Measurements from ENCODE around the gene EXOSC1. TPM values are rescaled to one million over a fixed set of nuclear protein-coding genes. Genes with fewer than 3 reads are reported as not detected.

Gene EXOSC1
- polyA plus RNA-seq, 2 donors = 28.8 to 32.4 TPM

- Histone ChIP-seq H3K27me3 (ENCODE audit: control insufficient read depth in 1 of 2, insufficient read depth in 2 of 2, low read length in 2 of 2) (no peaks in the 10 kb centered on the region), H3K4me3 (ENCODE audit: low read depth in 1 of 2, low read length in 2 of 2) (no peak overlapping the region), H3K9me3 (ENCODE audit: control insufficient read depth in 2 of 2, insufficient read depth in 1 of 2, low read depth in 1 of 2, low read length in 1 of 2) (peaks cover 0 to 3% of the 10 kb centered on the region in 2 donors), H3K36me3 (ENCODE audit: control insufficient read depth in 2 of 2, insufficient read depth in 2 of 2, low read length in 1 of 2) (peaks cover 11 to 34% of the 10 kb centered on the region in 2 donors), H3K4me1 (ENCODE audit: control insufficient read depth in 2 of 2, insufficient read depth in 2 of 2, low read length in 1 of 2) (peaks cover 0 to 2% of the 10 kb centered on the region in 2 donors), H3K27ac (ENCODE audit: low read depth in 2 of 2, low read length in 1 of 2) (no peak overlapping the region)
- WGBS, 2 donors = 92 to 94% methylated on average over 5 of the region's 5 CpGs
Measured at GRCh38 chr10:97388152-97388551, 57.7 kb downstream of the EXOSC1 start.

Other genes starting within 250 kb of the EXOSC1 start
- 1 to 10 TPM; 1.5 to 3.4 TPM for gene ARHGAP19, start 153.4 kb downstream of the EXOSC1 start, polyA plus RNA-seq
- gene FRAT1, start 126.7 kb downstream of the EXOSC1 start, polyA plus RNA-seq = 1 to 10 TPM; 1.2 to 1.8 TPM
- 1 to 10 TPM; 7.2 to 9.6 TPM for gene FRAT2, start 111.3 kb downstream of the EXOSC1 start, polyA plus RNA-seq
- gene RRP12, start 44.7 kb downstream of the EXOSC1 start, polyA plus RNA-seq = 10 to 100 TPM; 11.8 to 13.7 TPM
- 100 to 1,000 TPM in 1 of 2 donors, 10 to 100 TPM in 1; 72.5 to 354 TPM for gene PGAM1, start 19.8 kb downstream of the EXOSC1 start, polyA plus RNA-seq
- 10 to 100 TPM; 18.1 to 20.5 TPM for gene ZDHHC16, start 169 bp upstream of the EXOSC1 start, polyA plus RNA-seq
- gene MMS19, start 52.4 kb upstream of the EXOSC1 start, polyA plus RNA-seq = 10 to 100 TPM; 37.8 to 45.1 TPM
- 1 to 10 TPM; 5.8 to 6.7 TPM for gene UBTD1, start 52.9 kb upstream of the EXOSC1 start, polyA plus RNA-seq
- gene ANKRD2, start 126.8 kb upstream of the EXOSC1 start, polyA plus RNA-seq = under 1 TPM; 0.43 to 0.46 TPM
- gene HOGA1, start 138.4 kb upstream of the EXOSC1 start, polyA plus RNA-seq = 1 to 10 TPM in 1 of 2 donors, under 1 TPM in 1; 0.78 to 1.4 TPM
- gene C10orf62, start 143.7 kb upstream of the EXOSC1 start, polyA plus RNA-seq = under 1 TPM in 1 of 2 donors, not detected in 1; 0.10 TPM
- gene MORN4, start 187.5 kb upstream of the EXOSC1 start, polyA plus RNA-seq = 1 to 10 TPM; 1.1 to 1.8 TPM
- 10 to 100 TPM; 11.5 to 19.9 TPM for gene PI4K2A, start 194.7 kb upstream of the EXOSC1 start, polyA plus RNA-seq
- gene AVPI1, start 241.2 kb upstream of the EXOSC1 start, polyA plus RNA-seq = 10 to 100 TPM in 1 of 2 donors, 1 to 10 TPM in 1; 9.8 to 15.3 TPM